ENCODE data around the gene KCNIP3.
"Not testable (repeated sequence)": the region's sequence is repeated elsewhere in the genome, so short reads cannot be mapped to it uniquely, and the experiment has no call there.

DNA sequence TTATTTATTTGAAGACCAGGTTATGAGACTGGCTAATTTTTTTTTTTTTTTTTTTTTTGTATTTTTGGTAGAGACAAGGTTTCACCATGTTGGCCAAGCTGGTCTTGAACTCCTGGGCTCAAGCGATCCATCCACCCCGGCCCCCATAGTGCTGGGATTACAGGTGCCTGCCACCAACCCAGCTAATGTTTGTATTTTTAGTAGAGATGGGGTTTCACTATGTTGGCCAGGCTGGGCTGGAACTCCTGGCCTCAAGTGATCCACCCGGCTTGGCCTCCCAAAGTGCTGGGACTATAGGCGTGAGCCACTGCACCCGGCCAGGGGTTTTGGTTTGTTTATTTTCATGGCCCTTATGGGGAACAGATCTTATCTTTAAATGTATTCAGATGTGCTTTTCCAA lies 27.4 kb upstream of the KCNIP3 start:
- not testable (repeated sequence) for TF ChIP-seq SP1 (IDR thresholded peaks at IDR 0.05); FOXM1 (IDR thresholded peaks at IDR 0.05; ENCODE audit: borderline replicate concordance); FOXA1 (IDR thresholded peaks at IDR 0.05); SUZ12 (IDR thresholded peaks at IDR 0.05); ZNF384 (IDR thresholded peaks at IDR 0.05)
